SU-DHL-6 (cell line): Measurements from ENCODE around the gene VWF.

Experiments used
- CTCF ChIP-seq: fragments of 200-600 bp; sonication (generic); IDR thresholded peaks from one replicate; pipeline ENCODE4 v1.5.1; 2017; ENCODE audit warnings: antibody characterized with exemption, mild to moderate bottlenecking, low read length, moderate library complexity; ENCODE audit not compliant: insufficient read depth, poor library complexity, severe bottlenecking
- EZH2phosphoT487 ChIP-seq: fragments of 200-600 bp; sonication (generic), shearing (Covaris generic); conservative IDR thresholded peaks from 2 replicates; pipeline ENCODE4 v1.6.1; 2018; ENCODE audit warnings: mild to moderate bottlenecking, antibody characterized with exemption, low read length, moderate library complexity, mixed read lengths

- TF ChIP-seq CTCF (no peak), EZH2phosphoT487 (no peak)
Observed at GRCh38 chr12:5913387-5913786, 211.1 kb downstream of the VWF start.
